Ascending aorta (tissue), 2 donors: ENCODE results near the gene TFB2M. TPM values are rescaled to one million over a fixed set of nuclear protein-coding genes. Genes with fewer than 3 reads are reported as not detected.
A peak's percentile ranks its signal among the peaks of the same experiment; 100 is the strongest.
"Not testable (repeated sequence)": the region's sequence is repeated elsewhere in the genome, so short reads cannot be mapped to it uniquely, and the experiment has no call there.

Experiments used
- DNase-seq, 2 donors: peaks; one replicate each; pipeline ENCODE4 v3.0.0-alpha.2; 2019; ENCODE audit warnings: low spot score in 2 of 2
- H3K27ac ChIP-seq, 2 donors: fragments of 200-600 bp; sonication (generic); one replicate each; pipeline ENCODE4 v1.5.1; 2016 to 2017; ENCODE audit warnings: mild to moderate bottlenecking in 1 of 2
- H3K27me3 ChIP-seq: fragments of 200-600 bp; sonication (generic); one replicate; pipeline ENCODE4 v1.5.1; 2017
- H3K36me3 ChIP-seq, 2 donors: fragments of 200-600 bp; sonication (generic); one replicate each; pipeline ENCODE4 v1.5.1; 2016
- H3K4me1 ChIP-seq, 2 donors: fragments of 200-600 bp; sonication (generic); one replicate each; pipeline ENCODE4 v1.5.1; 2016 to 2017; ENCODE audit warnings: mild to moderate bottlenecking in 1 of 2
- H3K4me3 ChIP-seq, 2 donors: fragments of 200-600 bp; sonication (generic); one replicate each; pipeline ENCODE4 v1.5.1; 2016 to 2017; ENCODE audit warnings: mild to moderate bottlenecking in 1 of 2
- H3K9me3 ChIP-seq, 2 donors: fragments of 200-600 bp; sonication (generic); one replicate each; pipeline ENCODE4 v1.5.1; 2016
- CTCF ChIP-seq, 3 experiments: fragments of 200-600 bp in 2 of 3; fragments of 450-650 bp in 1 of 3; sonication (generic) in 2 of 3; IDR thresholded peaks; one replicate each; pipeline ENCODE4 v1.5.1; 2016 to 2019; ENCODE audit warnings: antibody characterized with exemption in 3 of 3, mild to moderate bottlenecking in 1 of 3, moderate library complexity in 1 of 3
- intact Hi-C: fragments of 100-400 bp; cut with DNase I; formaldehyde crosslinking; loops from one replicate; pipeline ENCODE4 v1.15.1; 2023
- total RNA-seq: library from RNA; depleted of rRNA; stranded (reverse); fragments of >200 nt; gene quantifications from one replicate; pipeline ENCODE4 v1.1.0, GENCODE V29; 2016

Gene TFB2M
- total RNA-seq, 1 donor from 2014 or later = 1.6 TPM

- Histone ChIP-seq H3K27me3 (no peaks in the 10 kb centered on the region), H3K36me3 (no peaks in the 10 kb centered on the region), H3K27ac (no peak overlapping the region), H3K9me3 (no peaks in the 10 kb centered on the region), H3K4me3 (no peak overlapping the region), H3K4me1 (peaks cover 2 to 5% of the 10 kb centered on the region in 2 donors)
- intact Hi-C loops = no loop called here
- DNase-seq = no peak
- TF ChIP-seq CTCF (IDR thresholded peaks at IDR 0.05) = no peak
These were observed 7.4 kb upstream of the TFB2M start for GRCh38 chr1:246573491-246573890.

GRCh38 chr1:246572785-246573184, 6.7 kb upstream of the TFB2M start:
- Histone ChIP-seq H3K9me3 (no peaks in the 10 kb centered on the region), H3K36me3 (no peaks in the 10 kb centered on the region), H3K4me3 (no peak overlapping the region), H3K27ac (peak overlapping the region in 1 of 2 donors; percentile 3), H3K27me3 (no peaks in the 10 kb centered on the region), H3K4me1 (peaks cover 5 to 11% of the 10 kb centered on the region in 2 donors)
- DNase-seq = no peak
- no peak for TF ChIP-seq CTCF (IDR thresholded peaks at IDR 0.05)
- intact Hi-C loops = no loop called here

GRCh38 chr1:246571953-246572352, 5.9 kb upstream of the TFB2M start:
- H3K36me3 ChIP-seq = no peaks in the 10 kb centered on the region
- no peak overlapping the region for H3K4me3 ChIP-seq
- no peak for DNase-seq
- H3K4me1 ChIP-seq = peaks cover 5 to 14% of the 10 kb centered on the region in 2 donors
- H3K27ac ChIP-seq = no peak overlapping the region
- TF ChIP-seq CTCF (IDR thresholded peaks at IDR 0.05) = no peak
- intact Hi-C loops = no loop called here
- H3K9me3 ChIP-seq = no peaks in the 10 kb centered on the region
- no peaks in the 10 kb centered on the region for H3K27me3 ChIP-seq

- H3K27me3 ChIP-seq, intact Hi-C loops, H3K9me3 ChIP-seq, H3K4me3 ChIP-seq, DNase-seq, H3K36me3 ChIP-seq: not testable (repeated sequence)
- Histone ChIP-seq H3K27ac (peak overlapping the region in 1 of 2 donors; percentile 50), H3K4me1 (peaks cover 5 to 14% of the 10 kb centered on the region in 2 donors)
These were observed 5.2 kb upstream of the TFB2M start for GRCh38 chr1:246571309-246571708.

GRCh38 chr1:246569248-246570238, 3.5 kb upstream of the TFB2M start:
- Histone ChIP-seq H3K4me1 (peaks cover 11 to 23% of the 10 kb centered on the region in 2 donors), H3K27ac (peak overlapping the region in 1 of 2 donors; percentile 17), H3K9me3 (no peaks in the 10 kb centered on the region), H3K36me3 (no peaks in the 10 kb centered on the region), H3K27me3 (no peaks in the 10 kb centered on the region), H3K4me3 (no peak overlapping the region)
- no peak for TF ChIP-seq CTCF (IDR thresholded peaks at IDR 0.05)
- DNase-seq = no peak
- intact Hi-C loops = loop anchor here (5.0 kb wide), 6 partner anchors 38 to 1707 kb away; partner anchors contain the start of genes HNRNPU, SMYD3 and ZNF496

- Histone ChIP-seq H3K27ac (peak overlapping the region; percentile 90 to 98), H3K27me3 (no peaks in the 10 kb centered on the region), H3K36me3 (no peaks in the 10 kb centered on the region), H3K4me1 (peaks cover 11 to 29% of the 10 kb centered on the region in 2 donors), H3K9me3 (no peaks in the 10 kb centered on the region), H3K4me3 (peak overlapping the region; percentile 93 to 98)
- TF ChIP-seq CTCF (IDR thresholded peaks at IDR 0.05) = no peak
- DNase-seq = no peak
- intact Hi-C loops = loop anchor here (2.0 to 5.0 kb wide), 7 partner anchors 40 to 1705 kb away; partner anchors contain the start of genes HNRNPU, SMYD3 and ZNF496
These were observed 1.7 kb upstream of the TFB2M start for GRCh38 chr1:246567646-246568235.
